HFFc6 (cell line): ENCODE results near the gene E2F6. TPM values are rescaled to one million over a fixed set of nuclear protein-coding genes. Genes with fewer than 3 reads are reported as not detected.
A peak's percentile ranks its signal among the peaks of the same experiment; 100 is the strongest.

Experiments used
- DNase-seq: peaks from one replicate; pipeline ENCODE4 v3.0.0-alpha.2; 2018
- H3K27ac Mint-ChIP-seq: 2 replicates; pipeline ENCODE4 v1.8.0; 2020; ENCODE audit warnings: mild to moderate bottlenecking, mixed read lengths
- H3K27me3 Mint-ChIP-seq: 2 replicates; pipeline ENCODE4 v1.8.0; 2021; ENCODE audit warnings: mild to moderate bottlenecking, moderate library complexity, mixed read lengths; ENCODE audit not compliant: insufficient read depth
- H3K36me3 Mint-ChIP-seq: 2 replicates; pipeline ENCODE4 v1.8.0; 2021; ENCODE audit warnings: low read depth, mixed read lengths
- H3K4me1 Mint-ChIP-seq: 2 replicates; pipeline ENCODE4 v1.8.0; 2020; ENCODE audit warnings: low read depth, mixed read lengths
- H3K4me3 Mint-ChIP-seq: 2 replicates; pipeline ENCODE4 v1.8.0; 2020; ENCODE audit warnings: mild to moderate bottlenecking, moderate library complexity, mixed read lengths
- H3K9me3 Mint-ChIP-seq: 2 replicates; pipeline ENCODE4 v1.8.0; 2020; ENCODE audit warnings: mild to moderate bottlenecking, mixed read lengths
- CTCF ChIP-seq: fragments of 200-600 bp; sonication (generic); IDR thresholded peaks from 2 replicates; pipeline ENCODE4 v1.5.0; 2021; ENCODE audit warnings: antibody characterized with exemption, mild to moderate bottlenecking
- total RNA-seq, 6 experiments: library from RNA; stranded (reverse); fragmentation: NEBNext Ultra II Directional; extraction: Animal tissue kit (Norgen Biotek cat#: 25700); gene quantifications; 2 replicates in 1 of 6; 3 replicates in 5 of 6; pipeline ENCODE4 v1.2.3, GENCODE V29; 2021

E2F6 gene
- total RNA-seq, 6 experiments from 2014 or later = 8.9 to 11.3 (median 10.3) TPM

- no peak for TF ChIP-seq CTCF
- DNase-seq = no peak
- peak overlapping the region; percentile 92 for H3K27ac Mint-ChIP-seq
Measured at GRCh38 chr2:11466307-11467128, 557 bp upstream of the E2F6 start.

GRCh38 chr2:11465110-11465484 lies 864 bp downstream of the E2F6 start:
- peaks cover 46% of the 10 kb centered on the region for H3K4me1 Mint-ChIP-seq
- no peak for DNase-seq
- H3K27ac Mint-ChIP-seq = peak overlapping the region; percentile 92
- TF ChIP-seq CTCF = no peak
- peaks cover 7% of the 10 kb centered on the region for H3K27me3 Mint-ChIP-seq
- peak overlapping the region; percentile 93 for H3K4me3 Mint-ChIP-seq
- H3K36me3 Mint-ChIP-seq = peaks cover 31% of the 10 kb centered on the region
- no peaks in the 10 kb centered on the region for H3K9me3 Mint-ChIP-seq

More at GRCh38 chr2:11466307-11467128, 557 bp upstream of the E2F6 start:
- Mint-ChIP-seq H3K36me3 (peaks cover 31% of the 10 kb centered on the region), H3K4me3 (peak overlapping the region; percentile 93), H3K27me3 (peaks cover 10% of the 10 kb centered on the region), H3K9me3 (no peaks in the 10 kb centered on the region), H3K4me1 (peaks cover 46% of the 10 kb centered on the region)

GRCh38 chr2:11459816-11460215 lies 6.1 kb downstream of the E2F6 start:
- H3K4me1 Mint-ChIP-seq = peaks cover 40% of the 10 kb centered on the region
- H3K4me3 Mint-ChIP-seq = no peak overlapping the region
- no peak for TF ChIP-seq CTCF
- H3K36me3 Mint-ChIP-seq = peaks cover 31% of the 10 kb centered on the region
- no peak for DNase-seq
- no peaks in the 10 kb centered on the region for H3K27me3 Mint-ChIP-seq
- H3K27ac Mint-ChIP-seq = no peak overlapping the region
- no peaks in the 10 kb centered on the region for H3K9me3 Mint-ChIP-seq

- H3K27ac Mint-ChIP-seq = no peak overlapping the region
- no peak overlapping the region for H3K4me3 Mint-ChIP-seq
Measured at GRCh38 chr2:11458753-11459152, 7.2 kb downstream of the E2F6 start.

GRCh38 chr2:11457935-11458334 lies 8.0 kb downstream of the E2F6 start:
- Mint-ChIP-seq H3K4me3 (no peak overlapping the region), H3K9me3 (no peaks in the 10 kb centered on the region), H3K36me3 (peaks cover 19% of the 10 kb centered on the region; the same call in 1 of the 2 replicates), H3K27me3 (no peaks in the 10 kb centered on the region), H3K27ac (no peak overlapping the region; the same call in 1 of the 2 replicates), H3K4me1 (peaks cover 21% of the 10 kb centered on the region)
- no peak for TF ChIP-seq CTCF
- DNase-seq = no peak

More at GRCh38 chr2:11458753-11459152, 7.2 kb downstream of the E2F6 start:
- H3K9me3 Mint-ChIP-seq = no peaks in the 10 kb centered on the region
- H3K36me3 Mint-ChIP-seq = peaks cover 21% of the 10 kb centered on the region
- no peak for DNase-seq
- TF ChIP-seq CTCF = no peak
- no peaks in the 10 kb centered on the region for H3K27me3 Mint-ChIP-seq
- H3K4me1 Mint-ChIP-seq = peaks cover 30% of the 10 kb centered on the region
